NB4 (cell line): Measurements from ENCODE around the gene CD300LG.
A peak's percentile ranks its signal among the peaks of the same experiment; 100 is the strongest.

Experiments
- DNase-seq: peaks from one replicate; pipeline ENCODE4 v3.0.0; 2010; ENCODE audit warnings: low read depth
- H3K4me3 ChIP-seq: one replicate; pipeline ENCODE4 v1.5.1; 2011; ENCODE audit warnings: mild to moderate bottlenecking, low read depth, low read length, moderate library complexity
- MYC ChIP-seq: IDR thresholded peaks from 2 replicates; pipeline ENCODE4 v1.6.1; 2011; ENCODE audit warnings: low read depth, low read length
- POLR2A ChIP-seq: IDR thresholded peaks from 2 replicates; pipeline ENCODE4 v1.6.1; 2011; ENCODE audit warnings: mild to moderate bottlenecking; ENCODE audit not compliant: insufficient read length; ENCODE audit errors: extremely low read depth
- TF ChIP-seq, protein P1 (sequence below): IDR thresholded peaks from 2 replicates; pipeline ENCODE4 v1.6.1; 2011; ENCODE audit warnings: low read depth, low read length
- TF ChIP-seq, protein P2 (sequence below): IDR thresholded peaks from one replicate; pipeline ENCODE4 v1.5.1; 2012; ENCODE audit warnings: low read depth, low read length

Gene CD300LG

DNA sequence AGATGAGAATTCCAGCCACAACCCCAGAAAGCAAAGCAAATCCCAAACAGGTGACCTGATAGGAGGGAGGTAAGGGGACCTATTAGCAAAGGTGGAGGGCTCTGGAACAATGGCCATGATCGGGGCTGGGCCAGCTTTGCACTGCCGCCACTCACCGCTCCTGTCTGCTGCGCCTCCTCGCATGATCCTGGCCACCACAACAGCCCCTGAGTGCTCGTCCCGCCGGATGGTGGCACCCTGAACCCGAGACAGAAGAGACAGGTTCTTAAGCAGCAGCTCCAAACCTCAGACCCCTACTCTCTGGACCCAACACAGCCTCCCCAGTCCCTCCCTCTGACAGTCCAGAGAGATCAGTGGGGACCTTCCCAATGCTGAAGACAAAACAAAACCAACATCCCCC lies 19.4 kb upstream of the CD300LG start:
- H3K4me3 ChIP-seq = no peak overlapping the region
- DNase-seq = no peak
- TF ChIP-seq MYC = no peak

DNA sequence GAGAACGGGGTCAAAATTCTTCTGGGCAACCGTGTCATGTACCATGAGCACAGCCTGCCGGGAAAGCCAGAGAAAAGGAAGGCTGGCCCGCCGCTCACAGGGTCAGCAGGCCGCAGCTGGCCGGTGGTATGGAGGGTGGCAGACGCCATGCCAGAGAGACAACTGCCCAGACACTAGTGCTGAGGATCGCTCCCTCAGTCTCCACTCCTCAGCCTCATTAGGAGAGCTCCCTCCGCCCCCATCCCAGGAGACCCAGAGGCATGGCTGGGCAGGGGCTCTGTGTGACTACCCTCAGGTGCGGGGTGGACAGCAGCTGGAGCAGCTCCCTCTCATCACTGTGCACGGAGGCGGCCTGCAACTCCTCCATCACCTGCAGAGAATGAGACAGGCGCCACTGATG lies 17.2 kb upstream of the CD300LG start:
- no peak overlapping the region for H3K4me3 ChIP-seq
- no peak for DNase-seq
- no peak for TF ChIP-seq MYC
- no peak for TF ChIP-seq POLR2A
- TF ChIP-seq, protein P1, sequence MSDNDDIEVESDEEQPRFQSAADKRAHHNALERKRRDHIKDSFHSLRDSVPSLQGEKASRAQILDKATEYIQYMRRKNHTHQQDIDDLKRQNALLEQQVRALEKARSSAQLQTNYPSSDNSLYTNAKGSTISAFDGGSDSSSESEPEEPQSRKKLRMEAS = no peak
- TF ChIP-seq, protein P2, sequence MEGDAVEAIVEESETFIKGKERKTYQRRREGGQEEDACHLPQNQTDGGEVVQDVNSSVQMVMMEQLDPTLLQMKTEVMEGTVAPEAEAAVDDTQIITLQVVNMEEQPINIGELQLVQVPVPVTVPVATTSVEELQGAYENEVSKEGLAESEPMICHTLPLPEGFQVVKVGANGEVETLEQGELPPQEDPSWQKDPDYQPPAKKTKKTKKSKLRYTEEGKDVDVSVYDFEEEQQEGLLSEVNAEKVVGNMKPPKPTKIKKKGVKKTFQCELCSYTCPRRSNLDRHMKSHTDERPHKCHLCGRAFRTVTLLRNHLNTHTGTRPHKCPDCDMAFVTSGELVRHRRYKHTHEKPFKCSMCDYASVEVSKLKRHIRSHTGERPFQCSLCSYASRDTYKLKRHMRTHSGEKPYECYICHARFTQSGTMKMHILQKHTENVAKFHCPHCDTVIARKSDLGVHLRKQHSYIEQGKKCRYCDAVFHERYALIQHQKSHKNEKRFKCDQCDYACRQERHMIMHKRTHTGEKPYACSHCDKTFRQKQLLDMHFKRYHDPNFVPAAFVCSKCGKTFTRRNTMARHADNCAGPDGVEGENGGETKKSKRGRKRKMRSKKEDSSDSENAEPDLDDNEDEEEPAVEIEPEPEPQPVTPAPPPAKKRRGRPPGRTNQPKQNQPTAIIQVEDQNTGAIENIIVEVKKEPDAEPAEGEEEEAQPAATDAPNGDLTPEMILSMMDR = no peak

GRCh38 chr17:43830510-43831140 lies 16.4 kb upstream of the CD300LG start:
- no peak overlapping the region for H3K4me3 ChIP-seq
- TF ChIP-seq, protein P1 = no peak
- TF ChIP-seq MYC (no peak), POLR2A (no peak)
- TF ChIP-seq, protein P2 = no peak
- no peak for DNase-seq

DNA sequence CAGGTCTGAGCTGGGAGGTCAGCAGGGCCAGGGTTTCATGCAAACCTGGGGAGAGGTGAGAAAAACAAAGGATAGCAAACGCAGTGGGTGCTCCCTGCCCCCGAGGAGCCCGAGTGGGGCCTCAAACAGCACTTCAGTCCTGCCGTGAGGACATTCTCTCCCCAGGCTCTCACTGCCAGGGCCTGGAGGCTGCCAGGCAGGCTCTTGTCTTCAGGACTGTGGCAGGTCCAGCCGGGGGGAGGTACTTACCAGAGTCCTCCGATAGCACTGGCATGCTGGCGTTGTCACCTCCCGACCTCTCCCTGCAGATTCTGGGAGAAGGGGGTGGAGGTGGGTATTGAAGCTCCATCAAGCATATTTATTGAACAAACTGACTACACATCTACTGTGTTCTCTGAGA lies 15.3 kb upstream of the CD300LG start:
- no peak overlapping the region for H3K4me3 ChIP-seq
- DNase-seq = no peak
- TF ChIP-seq MYC = no peak
- TF ChIP-seq, protein P1 = no peak
- TF ChIP-seq, protein P2 = no peak
- TF ChIP-seq POLR2A = no peak

GRCh38 chr17:43832168-43832975 lies 14.6 kb upstream of the CD300LG start:
- H3K4me3 ChIP-seq = no peak overlapping the region
- TF ChIP-seq, protein P1 = no peak
- TF ChIP-seq, protein P2 = no peak
- TF ChIP-seq MYC = no peak
- no peak for TF ChIP-seq POLR2A
- no peak for DNase-seq

DNA sequence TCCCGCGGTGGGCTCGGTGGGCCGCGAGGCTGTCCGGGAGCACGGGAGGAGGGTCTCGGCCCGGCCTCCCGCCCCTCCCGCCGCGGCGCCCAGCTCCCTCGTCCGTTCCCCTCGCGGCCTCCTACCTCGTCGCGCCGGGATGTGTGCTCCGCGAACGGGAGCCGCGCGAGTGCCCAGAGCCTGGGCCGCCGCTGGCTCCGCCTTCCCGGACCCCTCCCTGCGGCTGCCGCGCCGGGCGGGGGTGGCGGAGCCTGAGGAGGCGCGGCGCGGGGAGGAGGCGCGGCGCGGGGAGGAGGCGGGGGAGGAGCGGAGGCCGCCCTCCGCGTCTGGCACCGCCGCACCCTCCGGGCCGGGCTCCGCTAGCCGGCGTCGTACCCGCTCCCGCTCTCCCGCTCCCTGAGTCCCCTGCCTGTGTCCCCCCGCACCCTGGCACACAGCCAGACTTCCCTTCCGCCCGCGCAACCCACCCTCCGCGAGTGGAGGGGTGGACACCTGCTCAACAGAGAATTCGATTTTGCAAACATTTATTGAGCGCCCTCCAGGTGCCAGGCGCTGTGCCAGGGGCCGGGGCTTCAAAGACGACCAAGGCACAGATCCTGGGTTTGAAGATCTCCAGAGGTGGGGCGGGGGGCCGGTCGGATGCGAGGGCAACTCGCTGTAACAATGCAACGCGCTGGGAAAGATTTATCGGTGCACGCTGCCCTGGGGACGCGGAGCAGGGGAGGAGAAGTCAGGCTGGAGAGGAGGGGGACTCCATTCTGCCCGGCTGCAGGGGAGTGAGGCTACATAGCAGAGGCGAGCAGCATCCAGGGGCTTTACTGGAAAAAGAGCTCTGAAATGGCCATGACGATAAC lies 13.8 kb upstream of the CD300LG start, which contains the start of gene MPP3:
Gene MPP3, minus strand, starts transcription at position 171 of the 854 bp plus-strand sequence. CDS start 1,240 bp downstream, outside the sequence.
- no peak within 1 kb of the TSS for H3K4me3 ChIP-seq
- TF ChIP-seq, protein P2 = no peak
- no peak for TF ChIP-seq MYC
- TF ChIP-seq POLR2A = no peak
- TF ChIP-seq, protein P1 = no peak
- DNase-seq = peak; percentile 46
